Testis (tissue), 3 donors: Measurements from ENCODE around the gene TRIM9. TPM values are rescaled to one million over a fixed set of nuclear protein-coding genes. Genes with fewer than 3 reads are reported as not detected.

ENCODE experiments used
- DNase-seq: peaks from one replicate; pipeline ENCODE4 v3.0.0-alpha.2; 2019
- H3K27ac ChIP-seq, 2 donors: fragments of 200-600 bp; sonication (generic); one replicate each; pipeline ENCODE4 v1.5.1; 2019
- H3K27me3 ChIP-seq: fragments of 200-600 bp; sonication (generic); one replicate; pipeline ENCODE4 v1.5.1; 2019
- H3K36me3 ChIP-seq: fragments of 200-600 bp; sonication (generic); one replicate; pipeline ENCODE4 v1.5.1; 2017; ENCODE audit warnings: low read depth; ENCODE audit errors: missing control alignments
- H3K4me1 ChIP-seq: fragments of 200-600 bp; sonication (generic); one replicate; pipeline ENCODE4 v1.5.1; 2019
- H3K4me3 ChIP-seq, 2 donors: fragments of 200-600 bp; sonication (generic); one replicate each; pipeline ENCODE4 v1.5.1; 2017 to 2019
- H3K9me3 ChIP-seq: fragments of 200-600 bp; sonication (generic); one replicate; pipeline ENCODE4 v1.5.1; 2017
- CTCF ChIP-seq, 3 experiments: fragments of 450-650 bp in 2 of 3; fragments of 200-600 bp in 1 of 3; sonication (generic) in 1 of 3; IDR thresholded peaks; one replicate each; pipeline ENCODE4 v1.5.1; 2016 to 2019; ENCODE audit warnings: antibody characterized with exemption in 3 of 3, mild to moderate bottlenecking in 2 of 3, moderate library complexity in 1 of 3
- POLR2A ChIP-seq: fragments of 450-650 bp; IDR thresholded peaks from one replicate; pipeline ENCODE4 v1.6.1; 2017; ENCODE audit warnings: antibody characterized with exemption, mild to moderate bottlenecking, moderate library complexity
- WGBS, 2 donors: methylation state at CpG; one replicate each; pipeline ENCODE4 v1.1.5; 2018; 5-methylcytosine and 5-hydroxymethylcytosine counted together
- intact Hi-C: fragments of 100-400 bp; cut with DNase I; formaldehyde crosslinking; loops from one replicate; pipeline ENCODE4 v1.15.1; 2023; ENCODE audit warnings: low total_unique reads
- polyA plus RNA-seq: library from polyadenylated mRNA; stranded (reverse); fragments of 350-450 nt; fragmentation: Illumina TruSeq; extraction: RNeasy Lipid Tissue Mini Kit (QIAGEN cat#74804); gene quantifications from one replicate; pipeline ENCODE4 v1.2.3, GENCODE V29; 2014; ENCODE audit warnings: low read depth, low replicate concordance; ENCODE audit not compliant: insufficient read depth
- total RNA-seq, 2 donors: library from RNA; depleted of rRNA; stranded (reverse); fragments of >200 nt; gene quantifications; one replicate each; pipeline ENCODE4 v1.2.3, GENCODE V29; 2016

The TRIM9 gene
- total and polyA plus RNA-seq, 3 donors from 2014 or later: 2.1 to 8.5 (median 6.0) TPM

DNA sequence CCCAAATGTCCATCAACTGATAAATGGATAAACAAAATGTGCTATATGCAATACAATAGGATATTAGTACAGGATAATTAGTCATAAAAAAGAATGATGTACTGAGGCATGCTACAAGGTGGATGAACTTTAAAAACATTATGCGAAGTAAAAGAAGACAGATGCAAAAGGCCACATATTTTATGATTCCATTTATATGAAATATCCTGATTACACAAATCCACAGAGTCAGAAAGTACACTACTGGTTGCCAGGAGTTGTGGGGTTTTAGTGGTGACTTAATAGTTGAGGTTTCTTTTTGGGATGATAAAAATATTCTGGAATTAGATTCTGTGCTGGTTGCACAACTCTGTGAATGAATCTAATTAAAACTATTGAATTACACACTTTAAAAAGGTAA, 12.6 kb downstream of the TRIM9 start:
- H3K27me3 ChIP-seq: no peaks in the 10 kb centered on the region
- no peaks in the 10 kb centered on the region for H3K9me3 ChIP-seq
- H3K4me3 ChIP-seq: no peak overlapping the region
- intact Hi-C loops: no loop called here
- WGBS, 2 donors: 91 to 96% methylated on average over 1 of the region's 1 CpG
- H3K4me1 ChIP-seq: no peaks in the 10 kb centered on the region
- no peaks in the 10 kb centered on the region for H3K36me3 ChIP-seq
- no peak for DNase-seq
- H3K27ac ChIP-seq: no peak overlapping the region
- TF ChIP-seq POLR2A (no peak), CTCF (IDR thresholded peaks at IDR 0.05) (no peak)

- Histone ChIP-seq H3K4me3 (no peak overlapping the region), H3K36me3 (no peaks in the 10 kb centered on the region), H3K4me1 (no peaks in the 10 kb centered on the region), H3K27ac (no peak overlapping the region), H3K9me3 (no peaks in the 10 kb centered on the region), H3K27me3 (no peaks in the 10 kb centered on the region)
- intact Hi-C loops: no loop called here
- no peak for TF ChIP-seq CTCF (IDR thresholded peaks at IDR 0.05)
- TF ChIP-seq POLR2A: no peak
- DNase-seq: no peak
- 79 to 84% methylated on average over 3 of the region's 3 CpGs for WGBS, 2 donors
These were observed 13.2 kb downstream of the TRIM9 start for GRCh38 chr14:51081712-51082111.

DNA sequence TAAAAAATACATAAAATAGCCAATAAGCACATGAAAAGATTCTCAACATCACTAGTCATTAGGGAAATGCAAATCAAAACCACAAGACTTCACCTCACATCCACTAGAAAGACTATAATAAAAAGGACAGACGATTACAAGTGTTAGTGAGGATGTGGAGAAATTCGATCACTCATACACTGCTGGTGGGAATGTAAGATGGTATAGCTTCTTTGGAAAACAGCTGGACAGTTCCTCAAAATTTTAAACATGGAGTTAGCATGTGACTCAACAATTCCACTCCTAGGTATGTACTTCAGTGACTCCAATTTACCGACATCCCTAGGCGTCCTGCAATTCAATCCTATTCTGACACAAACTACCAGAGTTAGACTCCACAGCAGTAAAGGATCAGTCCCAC, 13.7 kb downstream of the TRIM9 start:
- intact Hi-C loops: no loop called here
- Histone ChIP-seq H3K36me3 (no peaks in the 10 kb centered on the region), H3K27me3 (no peaks in the 10 kb centered on the region), H3K4me3 (no peak overlapping the region), H3K9me3 (no peaks in the 10 kb centered on the region), H3K4me1 (no peaks in the 10 kb centered on the region), H3K27ac (no peak overlapping the region)
- TF ChIP-seq CTCF (IDR thresholded peaks at IDR 0.05): no peak
- TF ChIP-seq POLR2A: no peak
- WGBS, 2 donors: 81 to 87% methylated on average over 4 of the region's 4 CpGs
- no peak for DNase-seq

- H3K9me3 ChIP-seq: no peaks in the 10 kb centered on the region
- intact Hi-C loops: no loop called here
- H3K27me3 ChIP-seq: no peaks in the 10 kb centered on the region
- TF ChIP-seq CTCF (IDR thresholded peaks at IDR 0.05) (no peak), POLR2A (no peak)
- no peak overlapping the region for H3K27ac ChIP-seq
- 55 to 63% methylated on average over 3 of the region's 3 CpGs for WGBS, 2 donors
- H3K4me1 ChIP-seq: no peaks in the 10 kb centered on the region
- no peak for DNase-seq
- no peak overlapping the region for H3K4me3 ChIP-seq
- H3K36me3 ChIP-seq: no peaks in the 10 kb centered on the region
These were observed 14.3 kb downstream of the TRIM9 start for GRCh38 chr14:51080645-51081044.

DNA sequence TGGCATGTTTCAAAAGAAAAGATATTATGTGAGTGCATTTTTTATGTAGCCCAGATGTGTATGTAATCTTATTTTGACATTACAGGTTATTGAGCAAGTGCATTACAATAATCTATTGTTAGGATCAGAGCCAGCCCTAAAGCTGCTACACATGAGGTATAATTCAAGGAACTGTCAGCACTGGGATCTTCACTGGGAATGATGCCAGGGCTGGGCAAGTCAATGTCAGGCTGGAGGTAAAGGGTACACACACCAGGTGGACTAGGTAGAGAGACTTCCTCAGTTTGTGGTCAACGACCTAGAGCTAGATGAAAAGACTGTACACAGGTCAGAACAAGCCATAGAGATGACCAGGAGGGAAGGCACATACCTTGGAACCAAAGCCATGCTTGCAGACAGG, 15.4 kb downstream of the TRIM9 start:
- no peaks in the 10 kb centered on the region for H3K9me3 ChIP-seq
- TF ChIP-seq POLR2A: no peak
- no peak for TF ChIP-seq CTCF (IDR thresholded peaks at IDR 0.05)
- WGBS, 2 donors: 58 to 60% methylated on average over 1 of the region's 1 CpG
- H3K27ac ChIP-seq: no peak overlapping the region
- H3K4me1 ChIP-seq: no peaks in the 10 kb centered on the region
- intact Hi-C loops: no loop called here
- H3K27me3 ChIP-seq: no peaks in the 10 kb centered on the region
- no peak for DNase-seq
- no peak overlapping the region for H3K4me3 ChIP-seq
- H3K36me3 ChIP-seq: no peaks in the 10 kb centered on the region
